Skeletal muscle cell (primary cell): ENCODE results near the gene LMO7.

ENCODE experiments used
- DNase-seq: peaks from one replicate; pipeline ENCODE4 v3.0.0-alpha.2; 2010; ENCODE audit warnings: low read depth
- H3K4me3 ChIP-seq: 2 replicates; pipeline ENCODE4 v1.5.1; 2011; ENCODE audit warnings: low read depth, mild to moderate bottlenecking, control low read depth, low read length, moderate library complexity

Gene LMO7

GRCh38 chr13:75904012-75904411 is 267.9 kb downstream of the LMO7 start:
- no peak overlapping the region for H3K4me3 ChIP-seq
- DNase-seq = no peak

GRCh38 chr13:75906315-75906714 is 270.2 kb downstream of the LMO7 start:
- H3K4me3 ChIP-seq = no peak overlapping the region
- no peak for DNase-seq

- no peak for DNase-seq
Observed at GRCh38 chr13:75907044-75907443, 270.9 kb downstream of the LMO7 start.

GRCh38 chr13:75908141-75908540 is 272.0 kb downstream of the LMO7 start:
- DNase-seq = no peak

More at GRCh38 chr13:75907044-75907443, 270.9 kb downstream of the LMO7 start:
- H3K4me3 ChIP-seq = no peak overlapping the region

More at GRCh38 chr13:75908141-75908540, 272.0 kb downstream of the LMO7 start:
- H3K4me3 ChIP-seq = no peak overlapping the region
